ENCODE results near the gene IL4R. TPM values are rescaled to one million over a fixed set of nuclear protein-coding genes. Genes with fewer than 3 reads are reported as not detected.

IL4R gene
- total RNA-seq, 1 experiment from 2014 or later = 29.6 TPM

DNA sequence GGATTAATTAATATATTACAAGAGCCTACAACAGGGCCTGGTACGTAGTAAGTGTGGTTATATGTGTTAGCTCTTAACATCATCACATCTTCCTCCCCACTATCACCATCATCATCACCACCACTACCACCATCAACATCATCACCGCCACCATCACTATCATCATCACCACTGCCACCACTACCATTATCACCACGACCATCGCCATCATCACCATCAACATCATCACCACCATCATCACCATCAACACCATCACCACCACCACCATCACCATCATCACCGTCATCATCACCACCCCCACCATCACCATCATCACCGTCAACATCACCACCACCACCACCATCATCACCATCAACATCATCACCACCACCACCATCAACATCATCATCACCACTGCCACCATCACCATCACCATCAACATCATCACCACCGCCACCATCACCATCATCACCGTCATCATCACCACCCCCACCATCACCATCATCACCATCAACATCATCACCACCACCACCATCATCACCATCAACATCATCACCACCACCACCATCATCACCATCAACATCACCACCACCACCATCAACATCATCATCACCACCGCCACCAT is 7.8 kb upstream of the IL4R start:
- no peaks in the 10 kb centered on the region for H3K27me3 ChIP-seq (ENCODE audit: insufficient read depth, low read length)
- ChIA-PET RAD21 (ENCODE audit: low non-redundant PET in 1 of 2, low total read pairs in 2 of 2, uncharacterized antibody in 2 of 2, unreplicated experiment in 2 of 2) (no interaction called here), CTCF (no interaction called here), POLR2A (no interaction called here)
- no TSS peak for BruUV-seq (replicated peaks)
- no peak overlapping the region for H2AFZ ChIP-seq (ENCODE audit: low read depth, low read length, poor library complexity, severe bottlenecking)
- H3K4me2 ChIP-seq (ENCODE audit: low read length) = no peak overlapping the region
- intact Hi-C loops (cut with micrococcal nuclease) = no loop called here
- no peaks in the 10 kb centered on the region for H3K9me2 ChIP-seq (ENCODE audit: insufficient read depth)
- no peak overlapping the region for H3K9ac ChIP-seq (ENCODE audit: low read length)
- no peak overlapping the region for H3K27ac ChIP-seq (ENCODE audit: low read depth, low read length)
- H3K79me2 ChIP-seq (ENCODE audit: insufficient read depth, low read length) = no peaks in the 10 kb centered on the region
- no peaks in the 10 kb centered on the region for H3K36me3 ChIP-seq (ENCODE audit: control insufficient read depth in 1 of 2, insufficient read depth in 2 of 2, low read length in 2 of 2)
- TF ChIP-seq, protein P1, sequence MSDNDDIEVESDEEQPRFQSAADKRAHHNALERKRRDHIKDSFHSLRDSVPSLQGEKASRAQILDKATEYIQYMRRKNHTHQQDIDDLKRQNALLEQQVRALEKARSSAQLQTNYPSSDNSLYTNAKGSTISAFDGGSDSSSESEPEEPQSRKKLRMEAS (IDR thresholded peaks at IDR 0.05) = no peak
- TF ChIP-seq SRF (IDR thresholded peaks at IDR 0.05; ENCODE audit: low read depth) (no peak), POLR2A (IDR thresholded peaks at IDR 0.05; ENCODE audit: borderline replicate concordance, extremely low read depth, insufficient read depth, insufficient read length) (no peak), TCF7L2 (IDR thresholded peaks at IDR 0.05; ENCODE audit: borderline replicate concordance, extremely low read depth, insufficient read depth, insufficient read length) (no peak)
- H3K9me3 ChIP-seq (ENCODE audit: control insufficient read depth in 1 of 2, insufficient read depth in 1 of 2, low read depth in 1 of 2, low read length in 2 of 2) = peaks cover 0 to 6% of the 10 kb centered on the region in 2 experiments; a peak in 1 of 4 replicates
- DNase-seq (ENCODE audit: low read depth, low spot score) = no peak
- no peak overlapping the region for H3K4me3 ChIP-seq (replicated peaks in 1 of 2; ENCODE audit: low read depth in 1 of 2, low read length in 2 of 2)
- H3K4me1 ChIP-seq (ENCODE audit: control insufficient read depth in 1 of 2, insufficient read depth in 2 of 2, low read length in 2 of 2) = peaks cover 0 to 4% of the 10 kb centered on the region in 2 experiments; a peak in 1 of 4 replicates
- H4K20me1 ChIP-seq (ENCODE audit: insufficient read depth) = no peaks in the 10 kb centered on the region
- ATAC-seq = no peak

DNA sequence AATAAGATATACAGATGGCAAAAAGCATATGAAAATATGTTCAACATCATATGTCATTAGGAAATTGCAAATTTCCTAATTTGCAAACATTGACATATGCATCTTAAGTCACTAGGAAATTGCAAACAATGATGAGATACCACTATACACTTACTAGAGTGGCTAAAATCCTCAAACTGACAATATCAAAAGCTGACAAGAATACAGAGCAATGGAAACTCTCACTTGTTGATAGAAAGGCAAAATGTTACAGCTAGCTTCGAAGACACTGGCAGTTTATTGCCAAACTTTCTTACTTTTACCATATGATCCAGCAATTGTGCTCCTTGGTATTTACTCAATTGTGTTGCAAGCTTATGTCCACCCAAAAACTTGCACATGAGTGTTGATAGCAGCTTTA is 5.0 kb upstream of the IL4R start:
- H3K79me2 ChIP-seq (ENCODE audit: insufficient read depth, low read length) = no peaks in the 10 kb centered on the region
- H3K4me1 ChIP-seq (ENCODE audit: control insufficient read depth in 1 of 2, insufficient read depth in 2 of 2, low read length in 2 of 2) = peaks cover 6 to 20% of the 10 kb centered on the region in 2 experiments; a peak in 3 of 4 replicates
- no peak overlapping the region for H3K4me2 ChIP-seq (ENCODE audit: low read length)
- H3K9ac ChIP-seq (ENCODE audit: low read length) = no peak overlapping the region
- H3K27me3 ChIP-seq (ENCODE audit: insufficient read depth, low read length) = no peaks in the 10 kb centered on the region
- POLR2A ChIA-PET = no interaction called here
- H4K20me1 ChIP-seq (ENCODE audit: insufficient read depth) = no peaks in the 10 kb centered on the region
- no peaks in the 10 kb centered on the region for H3K9me2 ChIP-seq (ENCODE audit: insufficient read depth)
- intact Hi-C loops (cut with micrococcal nuclease) = no loop called here
- no peak for TF ChIP-seq FOSL1 (IDR thresholded peaks at IDR 0.05; ENCODE audit: low read depth)
- TF ChIP-seq ELF1 (IDR thresholded peaks at IDR 0.05; ENCODE audit: borderline replicate concordance, low read depth) = no peak
- TF ChIP-seq, protein P2, sequence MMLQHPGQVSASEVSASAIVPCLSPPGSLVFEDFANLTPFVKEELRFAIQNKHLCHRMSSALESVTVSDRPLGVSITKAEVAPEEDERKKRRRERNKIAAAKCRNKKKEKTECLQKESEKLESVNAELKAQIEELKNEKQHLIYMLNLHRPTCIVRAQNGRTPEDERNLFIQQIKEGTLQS (IDR thresholded peaks at IDR 0.05) = no peak
- no peak for TF ChIP-seq SP1 (IDR thresholded peaks at IDR 0.05; ENCODE audit: low read depth)
- TF ChIP-seq, protein P1 (IDR thresholded peaks at IDR 0.05) = no peak
- TF ChIP-seq ZFX (IDR thresholded peaks at IDR 0.05) = no peak
- no peak for TF ChIP-seq YY1 (IDR thresholded peaks at IDR 0.05; ENCODE audit: extremely low read depth, insufficient replicate concordance, low read depth, low read length)
- TF ChIP-seq, protein P3, sequence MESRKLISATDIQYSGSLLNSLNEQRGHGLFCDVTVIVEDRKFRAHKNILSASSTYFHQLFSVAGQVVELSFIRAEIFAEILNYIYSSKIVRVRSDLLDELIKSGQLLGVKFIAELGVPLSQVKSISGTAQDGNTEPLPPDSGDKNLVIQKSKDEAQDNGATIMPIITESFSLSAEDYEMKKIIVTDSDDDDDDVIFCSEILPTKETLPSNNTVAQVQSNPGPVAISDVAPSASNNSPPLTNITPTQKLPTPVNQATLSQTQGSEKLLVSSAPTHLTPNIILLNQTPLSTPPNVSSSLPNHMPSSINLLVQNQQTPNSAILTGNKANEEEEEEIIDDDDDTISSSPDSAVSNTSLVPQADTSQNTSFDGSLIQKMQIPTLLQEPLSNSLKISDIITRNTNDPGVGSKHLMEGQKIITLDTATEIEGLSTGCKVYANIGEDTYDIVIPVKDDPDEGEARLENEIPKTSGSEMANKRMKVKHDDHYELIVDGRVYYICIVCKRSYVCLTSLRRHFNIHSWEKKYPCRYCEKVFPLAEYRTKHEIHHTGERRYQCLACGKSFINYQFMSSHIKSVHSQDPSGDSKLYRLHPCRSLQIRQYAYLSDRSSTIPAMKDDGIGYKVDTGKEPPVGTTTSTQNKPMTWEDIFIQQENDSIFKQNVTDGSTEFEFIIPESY (IDR thresholded peaks at IDR 0.05; ENCODE audit: extremely low read depth, insufficient replicate concordance, low read length) = no peak
- TF ChIP-seq POLR2AphosphoS5 (IDR thresholded peaks at IDR 0.05; ENCODE audit: low read depth, low read length) = no peak
- no peak for TF ChIP-seq SIN3A (IDR thresholded peaks at IDR 0.05; ENCODE audit: low read depth)
- no peak for TF ChIP-seq TCF7L2 (IDR thresholded peaks at IDR 0.05; ENCODE audit: borderline replicate concordance, extremely low read depth, insufficient read depth, insufficient read length)
- no peak for TF ChIP-seq JUND (IDR thresholded peaks at IDR 0.05)
- no TSS peak for BruUV-seq (replicated peaks)
- RAD21 ChIA-PET (ENCODE audit: low non-redundant PET in 1 of 2, low total read pairs in 2 of 2, uncharacterized antibody in 2 of 2, unreplicated experiment in 2 of 2) = no interaction called here
- CTCF ChIA-PET = no interaction called here
- no peak overlapping the region for H3K4me3 ChIP-seq (replicated peaks in 1 of 2; ENCODE audit: low read depth in 1 of 2, low read length in 2 of 2)
- no peak for ATAC-seq
- no peak overlapping the region for H2AFZ ChIP-seq (ENCODE audit: low read depth, low read length, poor library complexity, severe bottlenecking)
- H3K36me3 ChIP-seq (ENCODE audit: control insufficient read depth in 1 of 2, insufficient read depth in 2 of 2, low read length in 2 of 2) = no peaks in the 10 kb centered on the region
- H3K27ac ChIP-seq (ENCODE audit: low read depth, low read length) = no peak overlapping the region
- peaks cover 0 to 6% of the 10 kb centered on the region in 2 experiments; a peak in 1 of 4 replicates for H3K9me3 ChIP-seq (ENCODE audit: control insufficient read depth in 1 of 2, insufficient read depth in 1 of 2, low read depth in 1 of 2, low read length in 2 of 2)
- no peak for DNase-seq (ENCODE audit: low read depth, low spot score)
